Ovary (tissue), 3 donors: ENCODE results near the gene DLX3.

ENCODE experiments used
- POLR2A ChIP-seq: fragments of 450-650 bp; IDR thresholded peaks from one replicate; pipeline ENCODE4 v1.6.1; 2017; ENCODE audit warnings: antibody characterized with exemption, mild to moderate bottlenecking, moderate library complexity
- TF ChIP-seq, protein P1 (sequence below), 3 donors: fragments of 450-650 bp in 2 of 3; fragments of 200-600 bp in 1 of 3; IDR thresholded peaks; one replicate each; pipeline versions ENCODE4 v1.5.1 to v1.8.0; 2016 to 2022; ENCODE audit warnings: antibody characterized with exemption in 3 of 3, mild to moderate bottlenecking in 1 of 3
- donor health status: DM: no; HTN: no; CAD: no.

DNA sequence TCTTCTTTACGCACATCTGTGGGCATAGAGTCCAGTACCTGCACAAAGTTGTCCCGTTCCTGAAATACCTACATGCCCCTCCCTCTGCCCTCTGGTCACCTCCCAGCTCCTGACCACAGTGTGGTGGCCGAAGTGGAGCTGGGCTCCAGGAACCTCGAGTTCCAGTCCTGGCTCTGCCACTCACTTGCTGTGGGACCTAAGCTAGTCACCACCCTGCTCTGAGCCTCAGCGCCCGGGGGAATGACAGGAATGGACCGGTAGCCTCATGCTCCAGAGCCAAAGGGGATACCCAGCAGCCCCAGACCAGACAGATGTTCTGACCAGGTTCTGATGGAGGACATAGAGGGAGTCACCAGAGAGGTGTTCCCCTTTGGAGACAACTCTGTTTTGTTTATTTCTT is 34.2 kb upstream of the DLX3 start:
- TF ChIP-seq, protein P1, sequence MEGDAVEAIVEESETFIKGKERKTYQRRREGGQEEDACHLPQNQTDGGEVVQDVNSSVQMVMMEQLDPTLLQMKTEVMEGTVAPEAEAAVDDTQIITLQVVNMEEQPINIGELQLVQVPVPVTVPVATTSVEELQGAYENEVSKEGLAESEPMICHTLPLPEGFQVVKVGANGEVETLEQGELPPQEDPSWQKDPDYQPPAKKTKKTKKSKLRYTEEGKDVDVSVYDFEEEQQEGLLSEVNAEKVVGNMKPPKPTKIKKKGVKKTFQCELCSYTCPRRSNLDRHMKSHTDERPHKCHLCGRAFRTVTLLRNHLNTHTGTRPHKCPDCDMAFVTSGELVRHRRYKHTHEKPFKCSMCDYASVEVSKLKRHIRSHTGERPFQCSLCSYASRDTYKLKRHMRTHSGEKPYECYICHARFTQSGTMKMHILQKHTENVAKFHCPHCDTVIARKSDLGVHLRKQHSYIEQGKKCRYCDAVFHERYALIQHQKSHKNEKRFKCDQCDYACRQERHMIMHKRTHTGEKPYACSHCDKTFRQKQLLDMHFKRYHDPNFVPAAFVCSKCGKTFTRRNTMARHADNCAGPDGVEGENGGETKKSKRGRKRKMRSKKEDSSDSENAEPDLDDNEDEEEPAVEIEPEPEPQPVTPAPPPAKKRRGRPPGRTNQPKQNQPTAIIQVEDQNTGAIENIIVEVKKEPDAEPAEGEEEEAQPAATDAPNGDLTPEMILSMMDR (IDR thresholded peaks at IDR 0.05) = no peak
- no peak for TF ChIP-seq POLR2A
